Tibial nerve (tissue), 4 donors: ENCODE measurements around the gene FILIP1. TPM values are rescaled to one million over a fixed set of nuclear protein-coding genes. Genes with fewer than 3 reads are reported as not detected.

Source experiments
- DNase-seq, 2 donors: peaks; one replicate each; pipeline ENCODE4 v3.0.0-alpha.2; 2019; ENCODE audit warnings: low spot score in 2 of 2
- H3K27ac ChIP-seq, 4 donors: fragments of 200-600 bp; sonication (generic) in 3 of 4; one replicate each; pipeline ENCODE4 v1.5.1; 2017 to 2019; ENCODE audit warnings: mild to moderate bottlenecking in 1 of 4
- H3K27me3 ChIP-seq, 2 donors: fragments of 200-600 bp; sonication (generic) in 1 of 2; one replicate each; pipeline versions ENCODE4 v1.5.1 to v1.6.0; 2017 to 2019
- H3K36me3 ChIP-seq, 3 donors: fragments of 200-600 bp; sonication (generic); one replicate each; pipeline ENCODE4 v1.5.1; 2018 to 2019
- H3K4me1 ChIP-seq, 4 donors: fragments of 200-600 bp; sonication (generic) in 3 of 4; one replicate each; pipeline ENCODE4 v1.5.1; 2017 to 2019
- H3K4me3 ChIP-seq, 4 donors: fragments of 200-600 bp; sonication (generic) in 3 of 4; one replicate each; pipeline ENCODE4 v1.5.1; 2017 to 2019; ENCODE audit warnings: mild to moderate bottlenecking in 1 of 4, moderate library complexity in 1 of 4
- H3K9me3 ChIP-seq, 4 donors: fragments of 200-600 bp; sonication (generic) in 3 of 4; one replicate each; pipeline ENCODE4 v1.5.1; 2017 to 2019
- CTCF ChIP-seq, 5 experiments: fragments of 200-600 bp in 3 of 5; fragments of 450-650 bp in 2 of 5; sonication (generic) in 3 of 5; IDR thresholded peaks; one replicate each; pipeline ENCODE4 v1.5.1; 2016 to 2019; ENCODE audit warnings: antibody characterized with exemption in 5 of 5, mild to moderate bottlenecking in 3 of 5, moderate library complexity in 2 of 5
- EP300 ChIP-seq, 2 donors: sonication (generic); formaldehyde crosslinking; IDR thresholded peaks; one replicate each; pipeline ENCODE4 v1.6.1; 2017; ENCODE audit warnings: antibody characterized with exemption in 2 of 2, mild to moderate bottlenecking in 1 of 2
- POLR2A ChIP-seq, 2 donors: fragments of 450-650 bp; IDR thresholded peaks; one replicate each; pipeline ENCODE4 v1.6.1; 2017; ENCODE audit warnings: antibody characterized with exemption in 2 of 2, mild to moderate bottlenecking in 2 of 2, moderate library complexity in 2 of 2
- WGBS, 2 donors: methylation state at CpG; one replicate each; pipeline ENCODE4 v1.1.5; 2018; 5-methylcytosine and 5-hydroxymethylcytosine counted together
- total RNA-seq, 4 donors: library from RNA; depleted of rRNA; stranded (reverse); fragments of >200 nt; gene quantifications; one replicate each; pipeline ENCODE4 v1.1.0, GENCODE V29; 2016

The FILIP1 gene
- total RNA-seq, 4 donors from 2014 or later = 6.0 to 16.3 (median 13.3) TPM

GRCh38 chr6:75478929-75479328, 14.7 kb downstream of the FILIP1 start:
- Histone ChIP-seq H3K4me1 (peaks cover 0 to 5% (median 2%) of the 10 kb centered on the region in 4 donors), H3K27me3 (no peaks in the 10 kb centered on the region), H3K27ac (no peak overlapping the region), H3K4me3 (no peak overlapping the region), H3K9me3 (no peaks in the 10 kb centered on the region), H3K36me3 (no peaks in the 10 kb centered on the region)
- TF ChIP-seq EP300 (IDR thresholded peaks at IDR 0.05) = no peak
- no peak for TF ChIP-seq CTCF (IDR thresholded peaks at IDR 0.05)
- no peak for TF ChIP-seq POLR2A (IDR thresholded peaks at IDR 0.05)
- no peak for DNase-seq

- Histone ChIP-seq H3K27me3 (no peaks in the 10 kb centered on the region), H3K36me3 (no peaks in the 10 kb centered on the region), H3K4me1 (no peaks in the 10 kb centered on the region), H3K27ac (no peak overlapping the region), H3K9me3 (no peaks in the 10 kb centered on the region), H3K4me3 (no peak overlapping the region)
- TF ChIP-seq POLR2A (IDR thresholded peaks at IDR 0.05) = no peak
- TF ChIP-seq CTCF (IDR thresholded peaks at IDR 0.05) = no peak
- TF ChIP-seq EP300 (IDR thresholded peaks at IDR 0.05) = no peak
- WGBS, 2 donors = 91 to 96% methylated on average over 1 of the region's 1 CpG
- no peak for DNase-seq
Observed at GRCh38 chr6:75472885-75473284, 20.7 kb downstream of the FILIP1 start.

- DNase-seq = no peak
- no peaks in the 10 kb centered on the region for H3K4me1 ChIP-seq
- H3K36me3 ChIP-seq = no peaks in the 10 kb centered on the region
- H3K27ac ChIP-seq = no peak overlapping the region
- H3K9me3 ChIP-seq = no peaks in the 10 kb centered on the region
- no peak overlapping the region for H3K4me3 ChIP-seq
- TF ChIP-seq CTCF (IDR thresholded peaks at IDR 0.05) (no peak), POLR2A (IDR thresholded peaks at IDR 0.05) (no peak), EP300 (IDR thresholded peaks at IDR 0.05) (no peak)
- no peaks in the 10 kb centered on the region for H3K27me3 ChIP-seq
- WGBS, 2 donors = 37 to 39% methylated on average over 3 of the region's 3 CpGs
Observed at GRCh38 chr6:75467966-75468365, 25.6 kb downstream of the FILIP1 start.

GRCh38 chr6:75467284-75467683, 26.3 kb downstream of the FILIP1 start:
- Histone ChIP-seq H3K36me3 (no peaks in the 10 kb centered on the region), H3K4me3 (no peak overlapping the region), H3K9me3 (no peaks in the 10 kb centered on the region), H3K27me3 (no peaks in the 10 kb centered on the region), H3K27ac (no peak overlapping the region), H3K4me1 (no peaks in the 10 kb centered on the region)
- 78 to 83% methylated on average over 4 of the region's 4 CpGs for WGBS, 2 donors
- DNase-seq = no peak
- TF ChIP-seq CTCF (IDR thresholded peaks at IDR 0.05) (no peak), EP300 (IDR thresholded peaks at IDR 0.05) (no peak), POLR2A (IDR thresholded peaks at IDR 0.05) (no peak)

GRCh38 chr6:75466636-75467035, 27.0 kb downstream of the FILIP1 start:
- no peak overlapping the region for H3K4me3 ChIP-seq
- no peaks in the 10 kb centered on the region for H3K36me3 ChIP-seq
- no peaks in the 10 kb centered on the region for H3K27me3 ChIP-seq
- TF ChIP-seq EP300 (IDR thresholded peaks at IDR 0.05) = no peak
- no peak for TF ChIP-seq POLR2A (IDR thresholded peaks at IDR 0.05)
- no peak for TF ChIP-seq CTCF (IDR thresholded peaks at IDR 0.05)
- H3K9me3 ChIP-seq = no peaks in the 10 kb centered on the region
- H3K4me1 ChIP-seq = no peaks in the 10 kb centered on the region
- 95 to 100% methylated on average over 1 of the region's 1 CpG for WGBS, 2 donors
- no peak for DNase-seq
- no peak overlapping the region for H3K27ac ChIP-seq
